Measurements from ENCODE around the gene FBXO45.
"Not testable (repeated sequence)": the region's sequence is repeated elsewhere in the genome, so short reads cannot be mapped to it uniquely, and the experiment has no call there.

Gene FBXO45

GRCh38 chr3:196568246-196569002, at the start of gene FBXO45, which contains the start of gene WDR53:
FBXO45 (plus strand) TSS chr3:196568660; CDS start chr3:196568985, 325 bp downstream.
WDR53 (minus strand) TSS chr3:196568554; CDS start chr3:196561475, 7,079 bp downstream.
- peak; percentile 95 to 97 for DNase-seq

GRCh38 chr3:196518966-196519717, 49.3 kb upstream of the FBXO45 start:
- DNase-seq, result peak; percentile 36 to 66

- DNase-seq, result no peak
Measured at GRCh38 chr3:196519718-196520082, 48.8 kb upstream of the FBXO45 start.

- DNase-seq, result not testable (repeated sequence)
Measured at GRCh38 chr3:196521291-196521690, 47.2 kb upstream of the FBXO45 start.

- DNase-seq, result no peak
Measured at GRCh38 chr3:196523841-196524240, 44.6 kb upstream of the FBXO45 start.

- no peak for DNase-seq
Measured at GRCh38 chr3:196524527-196524926, 43.9 kb upstream of the FBXO45 start.

GRCh38 chr3:196525141-196525540, 43.3 kb upstream of the FBXO45 start:
- DNase-seq, result no peak

GRCh38 chr3:196528639-196529233, 39.7 kb upstream of the FBXO45 start:
- DNase-seq, result peak; percentile 65 to 75

- DNase-seq, result no peak
Measured at GRCh38 chr3:196531418-196531817, 37.0 kb upstream of the FBXO45 start.

GRCh38 chr3:196533260-196533681, 35.2 kb upstream of the FBXO45 start:
- DNase-seq, result no peak

GRCh38 chr3:196537319-196537984, 31.0 kb upstream of the FBXO45 start:
- DNase-seq, result peak; percentile 32 to 66

- no peak for DNase-seq
Measured at GRCh38 chr3:196541684-196542445, 26.6 kb upstream of the FBXO45 start.

GRCh38 chr3:196544491-196544992, 23.9 kb upstream of the FBXO45 start:
- no peak for DNase-seq

- no peak for DNase-seq
Measured at GRCh38 chr3:196546537-196546936, 21.9 kb upstream of the FBXO45 start.

GRCh38 chr3:196547067-196547466, 21.4 kb upstream of the FBXO45 start:
- no peak for DNase-seq

GRCh38 chr3:196549312-196549711, 19.1 kb upstream of the FBXO45 start:
- not testable (repeated sequence) for DNase-seq

- not testable (repeated sequence) for DNase-seq
Measured at GRCh38 chr3:196550172-196550571, 18.3 kb upstream of the FBXO45 start.

GRCh38 chr3:196552253-196552652, 16.2 kb upstream of the FBXO45 start:
- no peak for DNase-seq

- DNase-seq, result no peak
Measured at GRCh38 chr3:196553551-196553950, 14.9 kb upstream of the FBXO45 start.

- DNase-seq, result no peak
Measured at GRCh38 chr3:196554205-196554604, 14.3 kb upstream of the FBXO45 start.

- DNase-seq, result no peak
Measured at GRCh38 chr3:196555295-196555694, 13.2 kb upstream of the FBXO45 start.

GRCh38 chr3:196557236-196557635, 11.2 kb upstream of the FBXO45 start:
- DNase-seq, result no peak

Data from CD4-positive, alpha-beta T cell treated with Interleukin-1 beta for 1 hour (primary cell).